Fibroblast of gingiva (primary cell): ENCODE data around the gene FRK.
A peak's percentile ranks its signal among the peaks of the same experiment; 100 is the strongest.

ENCODE experiments used
- DNase-seq: peaks from one replicate; pipeline ENCODE4 v3.0.0-alpha.2; 2011; ENCODE audit warnings: low read depth

Gene FRK

DNA sequence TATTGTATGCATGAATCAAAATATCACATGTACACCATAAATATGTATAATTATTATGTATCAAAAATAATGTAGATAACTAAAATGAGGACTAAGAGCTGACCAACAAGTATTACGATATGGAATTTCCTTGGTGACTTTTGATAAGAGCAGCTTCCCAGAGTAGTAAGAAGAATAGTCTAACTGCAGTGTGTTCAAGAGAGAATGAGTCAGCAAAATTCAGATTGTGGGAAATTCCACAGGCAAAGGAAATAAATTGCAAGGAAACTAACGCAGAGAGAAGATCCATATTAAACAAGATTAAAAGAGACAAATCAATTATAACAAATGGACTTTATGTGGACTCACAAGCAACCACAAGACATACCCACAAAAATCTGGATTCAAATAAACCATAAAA, 26.4 kb downstream of the FRK start:
- peak; percentile 56 for DNase-seq

GRCh38 chr6:116033687-116034303, 26.9 kb downstream of the FRK start:
- DNase-seq: no peak

GRCh38 chr6:116030770-116031169, 29.9 kb downstream of the FRK start:
- no peak for DNase-seq

GRCh38 chr6:116029535-116029934, 31.2 kb downstream of the FRK start:
- DNase-seq: no peak

GRCh38 chr6:116028233-116028632, 32.5 kb downstream of the FRK start:
- no peak for DNase-seq

- DNase-seq: no peak
These were observed 32.9 kb downstream of the FRK start for GRCh38 chr6:116027801-116028200.

- no peak for DNase-seq
These were observed 35.3 kb downstream of the FRK start for GRCh38 chr6:116025405-116025804.

- peak; percentile 94 for DNase-seq
These were observed 37.7 kb downstream of the FRK start for GRCh38 chr6:116022841-116023445.

- no peak for DNase-seq
These were observed 40.0 kb downstream of the FRK start for GRCh38 chr6:116020738-116021137.

GRCh38 chr6:116019428-116019827, 41.3 kb downstream of the FRK start:
- DNase-seq: no peak

DNA sequence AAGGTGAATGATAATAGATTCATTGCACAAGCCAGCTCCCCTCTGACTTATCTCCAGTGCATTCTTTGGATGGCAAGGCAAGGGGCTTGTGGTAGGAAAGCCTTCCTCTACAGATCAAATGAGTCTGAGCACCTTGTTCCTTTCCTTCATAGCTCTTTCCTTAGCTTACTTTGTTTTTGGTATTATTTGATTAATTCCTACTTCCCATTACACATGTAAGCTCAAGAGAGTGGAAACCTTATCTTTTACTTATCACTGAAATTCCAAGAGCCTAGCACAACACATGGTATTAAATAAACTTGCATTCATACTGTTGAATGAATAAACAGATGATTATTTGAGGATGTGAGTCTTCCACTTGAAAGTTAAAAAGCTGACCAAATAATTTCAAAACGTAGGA, 41.7 kb downstream of the FRK start:
- no peak for DNase-seq

DNA sequence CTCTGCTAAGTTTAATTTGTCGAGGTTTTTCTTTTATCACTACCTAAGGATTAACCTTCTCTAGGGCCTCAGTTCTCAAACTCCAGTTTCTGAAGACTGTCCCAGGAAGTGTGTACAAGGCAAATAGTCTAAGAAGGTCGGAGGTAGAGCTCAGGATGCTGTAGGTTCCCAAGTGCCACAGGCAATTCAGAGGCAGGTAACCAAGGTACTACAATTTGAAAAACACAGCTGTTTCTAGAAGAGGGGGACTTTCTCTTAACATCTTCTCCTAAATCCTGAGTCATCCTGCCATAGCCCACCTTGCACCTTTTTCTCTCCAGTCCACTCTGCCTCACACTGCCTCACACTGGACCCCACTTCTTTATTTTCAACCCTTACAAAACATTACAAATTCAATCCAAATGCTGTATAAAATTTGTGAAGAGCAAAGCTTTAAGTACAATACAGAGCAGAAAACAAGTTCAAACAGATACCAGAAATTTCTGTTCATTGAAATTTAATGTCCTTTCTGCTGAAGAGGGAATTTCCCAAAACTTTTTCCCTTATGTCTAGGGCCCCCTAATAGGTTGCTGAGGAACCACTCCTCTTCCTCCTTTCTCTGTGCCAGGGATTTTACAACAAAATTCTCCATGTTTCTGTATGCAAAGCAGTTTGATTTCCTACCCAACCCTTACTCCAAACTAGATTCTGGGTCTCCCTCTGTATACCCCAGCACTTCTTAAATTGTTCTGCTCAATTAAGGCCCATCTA, 43.0 kb downstream of the FRK start:
- no peak for DNase-seq

DNA sequence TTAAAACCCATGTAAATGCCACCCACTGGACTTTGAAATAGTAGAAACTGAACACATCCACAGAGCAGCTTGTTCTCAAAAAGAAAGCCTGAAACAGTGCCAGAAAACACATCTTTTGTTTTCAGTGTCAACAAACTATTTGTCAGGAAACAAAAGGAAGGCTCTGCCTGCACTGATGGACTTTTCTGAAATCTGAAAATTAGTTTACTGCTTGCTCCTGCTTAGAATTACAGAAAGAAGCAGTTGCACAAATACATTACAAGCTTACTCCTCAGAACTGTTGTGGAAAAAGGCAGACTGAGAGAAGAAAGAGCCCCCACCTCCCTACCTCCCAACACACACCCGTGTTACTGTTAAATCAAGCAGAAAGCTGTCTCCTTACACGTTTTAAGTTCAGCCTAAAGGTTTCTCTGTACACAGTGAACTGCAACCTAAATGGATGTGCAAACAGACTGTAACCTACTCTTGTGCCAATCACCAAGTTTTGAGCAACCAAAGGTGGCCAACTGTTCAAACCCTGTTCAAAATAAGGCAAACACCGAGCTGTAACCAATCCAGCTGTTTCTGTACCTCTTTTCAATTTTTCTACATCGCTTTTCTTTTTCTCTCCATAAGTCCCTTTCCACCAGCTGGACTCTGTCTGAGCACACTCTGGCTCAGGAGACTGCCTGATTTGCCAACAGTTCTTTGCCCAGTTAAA, 43.7 kb downstream of the FRK start:
- peak; percentile 18 for DNase-seq

DNA sequence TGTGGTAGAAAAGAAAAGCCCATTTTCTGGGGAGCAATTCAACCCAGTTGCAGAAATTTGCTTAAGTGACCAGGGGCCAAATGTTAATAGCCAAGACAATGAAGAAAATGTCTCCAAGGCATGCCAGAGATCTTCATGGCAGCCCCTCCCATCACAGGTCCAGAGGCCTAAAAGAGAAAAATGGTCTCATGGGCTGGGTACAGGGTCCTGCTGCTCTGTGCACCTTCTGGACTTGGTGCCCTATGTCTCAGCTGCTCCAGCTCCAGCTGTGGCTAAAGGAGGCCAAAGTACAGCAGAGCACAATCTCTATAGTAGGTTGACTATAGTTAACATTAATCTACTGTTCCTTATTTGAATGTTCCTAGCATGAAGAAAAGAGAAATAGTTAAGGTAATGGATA, 44.7 kb downstream of the FRK start:
- DNase-seq: no peak

DNA sequence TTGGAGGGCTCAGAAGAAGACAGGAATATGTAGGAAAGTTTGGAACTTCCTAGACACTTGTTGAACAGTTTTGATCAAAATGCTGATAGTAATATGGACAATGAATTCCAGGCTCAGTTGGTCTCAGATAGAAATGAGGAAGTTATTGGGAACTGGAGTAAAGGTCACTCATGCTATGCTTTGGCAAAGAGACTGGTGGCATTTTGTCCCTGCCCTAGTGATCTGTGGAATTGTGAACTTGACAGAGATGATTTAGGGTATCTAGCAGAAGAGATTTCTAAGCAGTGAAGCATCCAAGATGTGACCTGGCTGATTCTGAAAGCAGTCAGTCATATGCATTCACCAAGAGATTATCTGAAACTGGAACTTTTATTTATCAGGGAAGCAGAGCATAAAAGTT, 45.1 kb downstream of the FRK start:
- DNase-seq: no peak

DNA sequence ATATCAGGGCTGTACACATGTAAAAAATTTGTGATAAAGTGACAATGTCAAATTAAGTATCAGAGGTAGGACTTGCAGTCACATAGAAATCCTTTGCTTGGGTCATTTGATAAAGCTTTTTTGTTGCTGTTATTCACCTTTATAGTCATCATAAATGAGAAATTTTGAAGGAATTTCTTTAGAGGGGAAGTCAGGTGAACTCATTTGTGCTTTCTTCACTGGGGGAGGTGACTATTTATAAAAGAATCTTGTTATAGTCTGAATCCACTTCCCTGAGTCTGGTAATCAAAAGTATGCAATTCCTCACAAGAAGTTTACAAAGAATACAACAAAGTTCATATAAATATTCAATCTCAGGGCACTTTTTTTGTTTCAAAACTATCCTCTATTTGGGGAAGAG, 47.7 kb downstream of the FRK start:
- no peak for DNase-seq

DNA sequence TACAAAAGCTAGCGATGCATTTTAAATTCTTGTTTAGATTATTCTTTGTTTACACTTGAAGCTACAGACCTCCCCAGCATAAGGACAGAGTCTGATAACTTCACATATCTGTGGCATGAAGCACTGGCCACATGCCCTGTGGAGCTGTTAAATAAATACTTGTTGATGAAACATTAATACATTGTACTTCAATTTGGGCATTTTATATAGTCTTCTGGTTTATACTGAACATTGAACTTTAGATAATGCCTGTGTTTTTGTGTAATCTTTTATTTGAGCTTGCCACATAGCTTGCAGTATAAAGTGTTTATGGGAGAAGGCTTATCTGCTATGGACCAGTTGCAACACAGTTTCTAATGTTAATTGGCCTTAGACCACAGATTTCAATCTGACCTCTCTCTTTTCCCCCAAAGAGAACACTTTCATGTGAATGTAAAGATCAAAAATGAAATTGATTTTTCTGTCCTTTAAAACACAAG, 48.2 kb downstream of the FRK start:
- DNase-seq: peak; percentile 31

GRCh38 chr6:116011520-116011919, 49.2 kb downstream of the FRK start:
- DNase-seq: no peak

DNA sequence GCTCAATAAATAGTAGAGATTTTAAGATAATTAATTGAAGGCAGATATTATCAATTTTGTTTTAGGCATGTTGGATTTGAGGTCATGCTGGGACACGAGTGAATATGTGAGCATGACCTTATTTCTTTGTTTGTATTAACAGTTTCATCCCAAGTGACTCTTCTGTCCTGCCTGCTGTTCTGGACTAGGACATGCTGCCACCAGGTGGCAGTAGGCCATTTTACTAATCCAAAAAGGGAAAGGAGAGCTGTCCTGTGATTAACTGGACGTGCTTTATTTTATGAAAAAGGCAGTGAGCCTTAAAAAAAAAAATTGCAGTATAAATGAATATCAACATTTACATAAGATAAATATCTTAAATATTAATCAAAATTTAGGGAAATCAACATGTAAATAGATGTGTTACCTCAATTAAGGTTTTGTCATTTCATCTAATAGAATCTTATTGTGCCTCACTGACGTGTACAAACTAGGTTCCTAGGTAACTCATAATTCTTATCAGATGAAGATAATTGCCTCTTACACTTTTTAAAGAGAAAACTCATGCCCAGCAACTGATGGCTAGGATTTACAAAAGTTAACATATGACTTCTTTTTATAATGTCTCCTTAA, 49.8 kb downstream of the FRK start:
- DNase-seq: peak; percentile 68

DNA sequence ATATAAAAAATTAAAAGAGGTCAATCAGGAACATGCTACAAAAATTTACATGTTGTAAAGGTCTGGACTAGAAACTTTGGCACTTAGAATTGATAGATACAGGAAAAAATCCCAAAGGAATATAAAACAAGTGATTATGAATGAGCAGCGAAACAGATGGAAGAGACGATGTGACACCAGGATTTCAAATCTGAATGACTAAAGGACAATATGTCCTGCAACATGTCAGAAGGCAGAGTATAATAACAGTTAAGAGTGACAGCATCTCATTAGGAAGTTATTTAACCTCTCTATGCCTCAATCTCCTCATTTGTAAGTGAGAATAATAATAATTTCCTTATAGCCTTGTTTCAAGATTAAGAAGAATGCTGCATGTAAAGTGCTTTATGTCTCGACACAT, 50.3 kb downstream of the FRK start:
- no peak for DNase-seq

GRCh38 chr6:116008470-116009243, 52.0 kb downstream of the FRK start:
- peak; percentile 77 for DNase-seq
